ENCODE measurements around the gene ERO1A. TPM values are rescaled to one million over a fixed set of nuclear protein-coding genes. Genes with fewer than 3 reads are reported as not detected.
"Not testable (repeated sequence)": the region's sequence is repeated elsewhere in the genome, so short reads cannot be mapped to it uniquely, and the experiment has no call there.

The ERO1A gene
- polyA plus RNA-seq (2013, experiment 1 of 2; ENCODE audit: insufficient read length): 68.6 TPM
- 73.6 TPM for polyA plus RNA-seq (2013, experiment 2 of 2; ENCODE audit: insufficient read length)

- DNase-seq: peak; percentile 90
Observed at GRCh38 chr14:52695481-52696091, at the start of gene ERO1A. Gene ERO1A (minus strand): TSS chr14:52695558. CDS start chr14:52695481, 77 bp downstream.

- no peak for DNase-seq
Observed at GRCh38 chr14:52741865-52742264, 46.5 kb upstream of the ERO1A start.

GRCh38 chr14:52740751-52741150 is 45.4 kb upstream of the ERO1A start:
- DNase-seq: no peak

- DNase-seq: no peak
Observed at GRCh38 chr14:52738409-52738808, 43.1 kb upstream of the ERO1A start.

- DNase-seq: no peak
Observed at GRCh38 chr14:52735921-52736489, 40.6 kb upstream of the ERO1A start.

- DNase-seq: no peak
Observed at GRCh38 chr14:52733824-52734223, 38.5 kb upstream of the ERO1A start.

GRCh38 chr14:52730709-52731111 is 35.4 kb upstream of the ERO1A start:
- DNase-seq: no peak

GRCh38 chr14:52729925-52730708 is 34.8 kb upstream of the ERO1A start, which contains the start of gene STYX:
Gene STYX (plus strand): TSS chr14:52730166. CDS start chr14:52730475, 309 bp downstream.
- DNase-seq: peak; percentile 98

GRCh38 chr14:52729585-52729924 is 34.2 kb upstream of the ERO1A start:
- DNase-seq: no peak

- DNase-seq: not testable (repeated sequence)
Observed at GRCh38 chr14:52729035-52729434, 33.7 kb upstream of the ERO1A start.

GRCh38 chr14:52727509-52727908 is 32.2 kb upstream of the ERO1A start:
- not testable (repeated sequence) for DNase-seq

GRCh38 chr14:52724360-52724644 is 28.9 kb upstream of the ERO1A start:
- no peak for DNase-seq

GRCh38 chr14:52723514-52724359 is 28.4 kb upstream of the ERO1A start:
- no peak for DNase-seq

GRCh38 chr14:52716155-52716554 is 20.8 kb upstream of the ERO1A start:
- DNase-seq: no peak

- DNase-seq: peak; percentile 36
Observed at GRCh38 chr14:52711666-52712065, 16.3 kb upstream of the ERO1A start.

- DNase-seq: peak; percentile 90
Observed at GRCh38 chr14:52706724-52707706, 11.7 kb upstream of the ERO1A start, which contains the start of gene PSMC6. Gene PSMC6 (plus strand): TSS chr14:52707200. CDS start chr14:52707220, 20 bp downstream.

GRCh38 chr14:52706286-52706685 is 10.9 kb upstream of the ERO1A start:
- DNase-seq: peak; percentile 34

GRCh38 chr14:52703664-52704063 is 8.3 kb upstream of the ERO1A start:
- no peak for DNase-seq

- peak; percentile 73 for DNase-seq
Observed at GRCh38 chr14:52703225-52703624, 7.9 kb upstream of the ERO1A start.

- no peak for DNase-seq
Observed at GRCh38 chr14:52701223-52701622, 5.9 kb upstream of the ERO1A start.

- DNase-seq: peak; percentile 42
Observed at GRCh38 chr14:52700701-52701172, 5.4 kb upstream of the ERO1A start.

Measured in fibroblast of skin of back (primary cell).